ENCODE data around the gene MSX1.

Gene MSX1

DNA sequence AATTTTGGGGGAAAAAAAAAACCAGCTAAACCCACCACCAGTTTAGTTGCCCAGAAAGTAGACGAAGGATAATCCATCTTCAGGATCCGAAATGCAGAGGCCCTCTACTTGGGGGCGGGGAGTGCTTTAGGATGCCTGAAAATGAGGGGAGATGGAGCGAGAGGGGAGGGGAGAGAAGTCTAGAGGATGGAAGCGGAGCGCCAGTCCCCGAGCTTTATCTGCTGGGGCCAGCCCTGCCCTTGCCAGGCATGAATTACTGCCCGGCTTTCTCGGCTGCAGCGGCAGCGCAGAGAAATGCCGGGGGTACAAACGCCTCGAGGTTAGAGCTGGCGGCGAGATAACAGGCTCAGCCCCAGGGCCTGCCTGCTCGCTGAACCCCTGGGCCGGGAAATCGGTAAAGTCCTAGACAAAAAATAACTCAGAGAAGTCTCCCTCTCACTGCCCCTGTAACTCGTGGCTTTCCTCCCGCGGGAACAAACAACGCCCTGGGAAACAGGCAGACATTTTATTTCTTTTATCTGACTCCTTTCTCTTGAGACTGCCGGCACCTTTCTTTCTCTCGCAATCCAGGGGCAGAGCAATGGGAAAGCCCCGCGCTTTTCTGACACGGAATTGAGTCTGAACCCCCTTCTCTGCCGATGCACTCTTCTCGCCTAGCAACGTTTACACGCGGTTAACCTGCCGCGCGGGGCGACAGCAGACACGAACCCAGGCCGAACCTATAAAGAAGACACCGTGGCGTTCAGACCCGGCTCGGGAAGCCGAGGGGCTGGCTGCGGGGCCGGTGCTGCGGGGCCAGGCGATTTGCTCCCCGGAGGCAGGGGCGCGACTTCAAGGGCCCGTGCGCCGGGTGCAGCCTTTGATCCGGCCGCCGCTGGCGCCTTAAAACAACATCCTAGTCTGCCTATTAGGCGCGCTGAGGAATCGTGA is 3.1 kb upstream of the MSX1 start:
- no peak overlapping the region for H3K4me3 ChIP-seq (replicated peaks; ENCODE audit: low read depth, low read length)
- TF ChIP-seq, protein P1, sequence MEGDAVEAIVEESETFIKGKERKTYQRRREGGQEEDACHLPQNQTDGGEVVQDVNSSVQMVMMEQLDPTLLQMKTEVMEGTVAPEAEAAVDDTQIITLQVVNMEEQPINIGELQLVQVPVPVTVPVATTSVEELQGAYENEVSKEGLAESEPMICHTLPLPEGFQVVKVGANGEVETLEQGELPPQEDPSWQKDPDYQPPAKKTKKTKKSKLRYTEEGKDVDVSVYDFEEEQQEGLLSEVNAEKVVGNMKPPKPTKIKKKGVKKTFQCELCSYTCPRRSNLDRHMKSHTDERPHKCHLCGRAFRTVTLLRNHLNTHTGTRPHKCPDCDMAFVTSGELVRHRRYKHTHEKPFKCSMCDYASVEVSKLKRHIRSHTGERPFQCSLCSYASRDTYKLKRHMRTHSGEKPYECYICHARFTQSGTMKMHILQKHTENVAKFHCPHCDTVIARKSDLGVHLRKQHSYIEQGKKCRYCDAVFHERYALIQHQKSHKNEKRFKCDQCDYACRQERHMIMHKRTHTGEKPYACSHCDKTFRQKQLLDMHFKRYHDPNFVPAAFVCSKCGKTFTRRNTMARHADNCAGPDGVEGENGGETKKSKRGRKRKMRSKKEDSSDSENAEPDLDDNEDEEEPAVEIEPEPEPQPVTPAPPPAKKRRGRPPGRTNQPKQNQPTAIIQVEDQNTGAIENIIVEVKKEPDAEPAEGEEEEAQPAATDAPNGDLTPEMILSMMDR (IDR thresholded peaks at IDR 0.05; ENCODE audit: low read depth, low read length, missing control alignments): no peak
- no peak for DNase-seq (ENCODE audit: extremely low read depth, low read depth)

- DNase-seq (ENCODE audit: extremely low read depth, low read depth): no peak
- TF ChIP-seq, protein P1 (IDR thresholded peaks at IDR 0.05; ENCODE audit: low read depth, low read length, missing control alignments): no peak
- H3K4me3 ChIP-seq (replicated peaks; ENCODE audit: low read depth, low read length): no peak overlapping the region
These were observed 2.3 kb upstream of the MSX1 start for GRCh38 chr4:4857001-4857808.

- DNase-seq (ENCODE audit: extremely low read depth, low read depth): no peak
- no peak overlapping the region for H3K4me3 ChIP-seq (replicated peaks; ENCODE audit: low read depth, low read length)
- TF ChIP-seq, protein P1 (IDR thresholded peaks at IDR 0.05; ENCODE audit: low read depth, low read length, missing control alignments): no peak
These were observed 1.5 kb upstream of the MSX1 start for GRCh38 chr4:4857809-4858508.

DNA sequence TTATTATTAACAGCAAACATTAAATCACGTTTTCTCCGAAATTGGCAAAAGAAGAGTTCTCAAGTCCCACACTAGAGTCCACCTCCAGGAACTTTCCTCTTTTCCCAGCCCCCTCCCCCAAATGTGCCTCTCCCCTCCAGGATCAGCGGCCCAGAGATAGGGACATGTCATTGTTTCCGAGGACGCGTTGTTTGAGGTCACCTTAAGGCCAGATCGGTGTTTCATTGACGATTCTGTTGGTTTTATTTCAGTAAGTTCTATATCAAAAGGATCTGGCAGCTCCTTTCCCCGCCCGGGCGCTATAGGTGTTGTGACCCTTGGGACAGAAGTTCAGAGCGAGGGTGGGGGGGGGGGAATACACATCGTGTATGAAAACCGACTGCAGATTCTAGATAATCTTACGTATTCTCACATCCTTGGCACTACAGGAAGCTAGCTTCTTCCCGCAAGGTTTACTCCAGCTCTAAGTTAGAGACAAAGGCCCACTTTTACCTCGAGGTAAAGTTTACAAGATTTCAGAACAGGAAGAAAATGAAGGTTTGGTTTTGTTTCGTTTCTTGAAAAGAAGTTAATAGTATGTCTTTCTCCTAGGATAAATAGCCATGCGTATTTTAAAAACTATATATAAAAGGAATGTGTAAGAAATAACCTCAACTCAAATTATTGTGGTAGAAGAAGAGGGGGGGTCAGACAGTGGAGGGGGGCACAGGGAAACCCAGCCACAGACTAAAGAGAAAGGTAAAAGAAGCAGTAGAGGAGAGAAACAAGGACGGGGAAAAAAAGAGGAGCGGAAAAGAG is 739 bp upstream of the MSX1 start:
- TF ChIP-seq, protein P1 (IDR thresholded peaks at IDR 0.05; ENCODE audit: low read depth, low read length, missing control alignments): no peak
- H3K4me3 ChIP-seq (replicated peaks; ENCODE audit: low read depth, low read length): peak overlapping the region; percentile 89

DNA sequence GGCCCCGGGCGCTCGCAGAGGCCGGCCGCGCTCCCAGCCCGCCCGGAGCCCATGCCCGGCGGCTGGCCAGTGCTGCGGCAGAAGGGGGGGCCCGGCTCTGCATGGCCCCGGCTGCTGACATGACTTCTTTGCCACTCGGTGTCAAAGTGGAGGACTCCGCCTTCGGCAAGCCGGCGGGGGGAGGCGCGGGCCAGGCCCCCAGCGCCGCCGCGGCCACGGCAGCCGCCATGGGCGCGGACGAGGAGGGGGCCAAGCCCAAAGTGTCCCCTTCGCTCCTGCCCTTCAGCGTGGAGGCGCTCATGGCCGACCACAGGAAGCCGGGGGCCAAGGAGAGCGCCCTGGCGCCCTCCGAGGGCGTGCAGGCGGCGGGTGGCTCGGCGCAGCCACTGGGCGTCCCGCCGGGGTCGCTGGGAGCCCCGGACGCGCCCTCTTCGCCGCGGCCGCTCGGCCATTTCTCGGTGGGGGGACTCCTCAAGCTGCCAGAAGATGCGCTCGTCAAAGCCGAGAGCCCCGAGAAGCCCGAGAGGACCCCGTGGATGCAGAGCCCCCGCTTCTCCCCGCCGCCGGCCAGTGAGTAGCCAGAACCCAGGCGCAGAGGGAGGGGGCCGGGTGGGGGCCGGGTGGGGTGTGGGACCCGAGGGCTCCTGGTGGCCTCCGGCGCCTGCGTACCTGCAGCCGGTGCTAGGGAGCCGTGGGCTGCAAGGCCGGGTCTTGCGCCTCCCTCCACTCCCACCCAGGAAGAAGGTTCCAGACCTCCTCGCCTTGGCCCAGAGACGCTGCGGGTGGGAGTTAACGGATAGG is 534 bp downstream of the MSX1 start:
- peak overlapping the region; percentile 89 for H3K4me3 ChIP-seq (replicated peaks; ENCODE audit: low read depth, low read length)
- TF ChIP-seq, protein P1 (IDR thresholded peaks at IDR 0.05; ENCODE audit: low read depth, low read length, missing control alignments): no peak
- DNase-seq (ENCODE audit: extremely low read depth, low read depth): no peak

More for the DNA sequence above, 739 bp upstream of the MSX1 start:
- no peak for DNase-seq (ENCODE audit: extremely low read depth, low read depth)
